Effector memory CD4-positive, alpha-beta T cell (primary cell): ENCODE measurements around the gene WDR35.
"Not testable (repeated sequence)": the region's sequence is repeated elsewhere in the genome, so short reads cannot be mapped to it uniquely, and the experiment has no call there.

Source experiments
- DNase-seq, 3 donors: peaks; one replicate each; pipeline ENCODE4 v3.0.0-alpha.2; 2020
- H3K27ac ChIP-seq: 2 replicates; pipeline ENCODE4 v1.7.0; 2013; ENCODE audit warnings: mild to moderate bottlenecking, low read length, moderate library complexity; ENCODE audit not compliant: insufficient read depth, poor library complexity, severe bottlenecking
- H3K27me3 ChIP-seq: replicated peaks from 2 replicates; pipeline ENCODE4 v1.7.0; 2013; ENCODE audit warnings: mild to moderate bottlenecking, low read length; ENCODE audit not compliant: insufficient read depth, control insufficient read depth, poor library complexity, severe bottlenecking
- H3K36me3 ChIP-seq: 2 replicates; pipeline ENCODE4 v1.7.0; 2013; ENCODE audit warnings: mild to moderate bottlenecking, low read length, moderate library complexity; ENCODE audit not compliant: control insufficient read depth, insufficient read depth
- H3K4me1 ChIP-seq: 2 replicates; pipeline ENCODE4 v1.7.0; 2013; ENCODE audit warnings: low read length, mild to moderate bottlenecking; ENCODE audit not compliant: control insufficient read depth, insufficient read depth, poor library complexity, severe bottlenecking
- H3K4me3 ChIP-seq: 2 replicates; pipeline ENCODE4 v1.7.0; 2013; ENCODE audit warnings: low read length, low read depth, mild to moderate bottlenecking; ENCODE audit not compliant: insufficient read depth, poor library complexity, severe bottlenecking
- H3K9me3 ChIP-seq: 2 replicates; pipeline ENCODE4 v1.7.0; 2013; ENCODE audit warnings: mild to moderate bottlenecking, low read length, moderate library complexity; ENCODE audit not compliant: control insufficient read depth

WDR35 gene

DNA sequence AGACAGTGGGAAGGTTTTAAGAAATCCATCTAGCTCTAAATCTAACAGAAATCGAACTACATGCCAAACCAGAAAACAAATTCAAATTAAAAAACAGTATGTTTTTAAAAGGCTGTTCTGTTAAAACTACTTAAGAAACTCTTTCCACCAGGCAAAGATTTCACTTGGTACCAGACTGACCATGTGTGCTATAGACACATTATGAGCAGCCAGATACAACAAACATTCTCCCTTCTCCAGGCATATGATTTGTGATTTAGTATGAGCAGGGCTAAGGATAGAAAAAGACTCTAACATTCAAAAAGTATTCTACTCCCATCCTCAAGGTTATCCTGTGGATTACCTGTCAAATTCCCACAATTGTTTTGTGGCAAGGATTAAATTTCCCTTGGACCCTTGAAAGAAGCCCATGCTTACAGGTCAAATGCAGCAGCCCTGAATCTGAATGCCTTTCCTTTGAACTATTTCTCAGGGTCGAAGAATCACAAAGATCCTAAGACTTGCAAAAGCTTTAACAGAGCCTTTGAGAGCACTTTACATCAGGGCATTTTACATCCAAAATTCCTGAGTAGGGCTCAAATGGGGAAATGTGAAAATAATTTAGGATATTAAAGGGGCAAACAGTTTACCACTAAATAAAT lies 45.6 kb downstream of the WDR35 start:
- H3K4me1 ChIP-seq = no peaks in the 10 kb centered on the region
- no peak overlapping the region for H3K4me3 ChIP-seq
- no peak overlapping the region for H3K27ac ChIP-seq
- no peaks in the 10 kb centered on the region for H3K27me3 ChIP-seq
- DNase-seq = no peak
- no peaks in the 10 kb centered on the region for H3K9me3 ChIP-seq
- no peaks in the 10 kb centered on the region for H3K36me3 ChIP-seq

DNA sequence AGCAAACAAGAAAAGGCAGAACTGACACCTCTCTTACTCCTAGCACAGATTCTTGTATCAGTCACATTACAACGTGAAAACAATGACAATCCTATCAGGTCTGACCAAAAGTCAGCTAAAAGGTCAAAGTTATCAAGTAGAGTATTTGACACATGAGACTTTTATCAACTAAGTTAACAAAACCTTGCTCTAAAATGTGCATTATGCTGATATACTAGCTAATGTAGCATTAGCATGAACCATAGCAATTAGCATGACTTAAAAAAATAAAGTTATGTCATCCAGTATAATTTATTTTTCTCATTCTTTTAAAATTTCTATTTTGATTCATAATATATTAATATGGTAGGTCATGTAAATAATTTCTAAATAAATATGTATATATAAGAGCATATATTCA lies 46.7 kb downstream of the WDR35 start:
- H3K27ac ChIP-seq = no peak overlapping the region
- H3K4me3 ChIP-seq = no peak overlapping the region
- DNase-seq = no peak
- H3K4me1 ChIP-seq = no peaks in the 10 kb centered on the region
- no peaks in the 10 kb centered on the region for H3K9me3 ChIP-seq
- H3K27me3 ChIP-seq = no peaks in the 10 kb centered on the region
- no peaks in the 10 kb centered on the region for H3K36me3 ChIP-seq

- Histone ChIP-seq H3K27me3 (no peaks in the 10 kb centered on the region), H3K9me3 (no peaks in the 10 kb centered on the region), H3K27ac (no peak overlapping the region), H3K4me1 (no peaks in the 10 kb centered on the region), H3K36me3 (peaks cover 7% of the 10 kb centered on the region), H3K4me3 (no peak overlapping the region)
- no peak for DNase-seq
These were observed 47.7 kb downstream of the WDR35 start for GRCh38 chr2:19942199-19942598.

- no peak overlapping the region for H3K27ac ChIP-seq
- H3K4me1 ChIP-seq = no peaks in the 10 kb centered on the region
- no peaks in the 10 kb centered on the region for H3K27me3 ChIP-seq
- no peaks in the 10 kb centered on the region for H3K9me3 ChIP-seq
- peaks cover 17% of the 10 kb centered on the region for H3K36me3 ChIP-seq
- H3K4me3 ChIP-seq = no peak overlapping the region
- no peak for DNase-seq
These were observed 52.9 kb downstream of the WDR35 start for GRCh38 chr2:19937004-19937403.

- no peak for DNase-seq
- H3K9me3 ChIP-seq = no peaks in the 10 kb centered on the region
- H3K4me1 ChIP-seq = no peaks in the 10 kb centered on the region
- H3K27ac ChIP-seq = no peak overlapping the region
- no peaks in the 10 kb centered on the region for H3K27me3 ChIP-seq
- H3K36me3 ChIP-seq = peaks cover 17% of the 10 kb centered on the region
- no peak overlapping the region for H3K4me3 ChIP-seq
These were observed 53.7 kb downstream of the WDR35 start for GRCh38 chr2:19936203-19936602.

DNA sequence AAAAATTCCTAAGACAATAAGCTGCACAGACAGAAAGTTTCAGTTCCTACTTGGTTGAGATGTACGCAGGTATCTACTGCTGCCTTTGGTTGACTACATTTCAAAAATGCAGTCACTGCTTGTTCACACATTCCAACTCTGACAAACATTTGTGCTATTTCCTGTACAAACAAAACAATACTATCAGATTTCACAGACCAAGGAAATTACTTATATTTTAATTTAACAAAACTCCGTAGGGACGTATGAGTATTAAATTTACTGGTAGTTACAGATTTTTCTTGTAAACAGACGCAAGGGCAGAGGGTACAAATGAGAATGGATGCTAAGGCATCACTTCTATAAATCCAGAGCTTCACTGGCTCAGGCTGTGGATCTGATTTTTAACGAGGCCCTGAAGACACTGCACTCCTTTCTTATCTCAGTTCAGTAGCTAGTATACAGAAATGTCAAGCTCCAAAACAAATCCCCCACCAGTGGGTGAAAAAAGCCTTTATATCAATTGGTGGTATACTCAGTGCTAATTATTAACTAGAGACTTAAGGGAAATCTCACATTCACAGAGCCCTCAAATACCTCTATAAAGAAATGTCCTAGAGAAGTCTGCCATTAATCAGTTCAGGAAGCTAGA lies 56.4 kb downstream of the WDR35 start:
- no peak overlapping the region for H3K4me3 ChIP-seq
- H3K27me3 ChIP-seq = no peaks in the 10 kb centered on the region
- H3K4me1 ChIP-seq = no peaks in the 10 kb centered on the region
- no peak for DNase-seq
- peaks cover 29% of the 10 kb centered on the region for H3K36me3 ChIP-seq
- H3K27ac ChIP-seq = no peak overlapping the region
- no peaks in the 10 kb centered on the region for H3K9me3 ChIP-seq

DNA sequence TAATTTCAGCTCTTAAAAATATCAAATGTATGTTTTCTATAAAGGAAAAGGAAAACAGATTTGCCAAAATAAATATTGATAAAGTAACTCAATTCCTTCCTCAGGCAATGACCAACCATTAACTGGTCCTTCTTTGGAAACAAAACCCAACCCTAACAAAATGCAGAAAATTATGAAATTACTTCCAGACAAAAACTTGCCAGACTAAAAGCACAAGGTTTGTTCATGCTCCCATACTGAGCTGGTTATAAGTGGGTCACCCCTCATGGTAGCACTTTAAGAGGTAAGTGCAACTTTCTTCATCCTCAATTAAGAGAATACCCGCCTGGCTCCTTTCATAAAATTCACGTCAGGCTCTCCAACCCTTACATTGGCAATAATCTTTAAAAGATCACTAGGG lies 57.0 kb downstream of the WDR35 start:
- peaks cover 29% of the 10 kb centered on the region for H3K36me3 ChIP-seq
- H3K27me3 ChIP-seq = no peaks in the 10 kb centered on the region
- no peak overlapping the region for H3K4me3 ChIP-seq
- H3K27ac ChIP-seq = no peak overlapping the region
- H3K9me3 ChIP-seq = no peaks in the 10 kb centered on the region
- DNase-seq = no peak
- H3K4me1 ChIP-seq = no peaks in the 10 kb centered on the region

GRCh38 chr2:19929226-19929625 lies 60.7 kb downstream of the WDR35 start:
- no peak overlapping the region for H3K27ac ChIP-seq
- H3K9me3 ChIP-seq = no peaks in the 10 kb centered on the region
- no peaks in the 10 kb centered on the region for H3K4me1 ChIP-seq
- peaks cover 16% of the 10 kb centered on the region for H3K36me3 ChIP-seq
- DNase-seq = no peak
- no peak overlapping the region for H3K4me3 ChIP-seq
- H3K27me3 ChIP-seq = no peaks in the 10 kb centered on the region

DNA sequence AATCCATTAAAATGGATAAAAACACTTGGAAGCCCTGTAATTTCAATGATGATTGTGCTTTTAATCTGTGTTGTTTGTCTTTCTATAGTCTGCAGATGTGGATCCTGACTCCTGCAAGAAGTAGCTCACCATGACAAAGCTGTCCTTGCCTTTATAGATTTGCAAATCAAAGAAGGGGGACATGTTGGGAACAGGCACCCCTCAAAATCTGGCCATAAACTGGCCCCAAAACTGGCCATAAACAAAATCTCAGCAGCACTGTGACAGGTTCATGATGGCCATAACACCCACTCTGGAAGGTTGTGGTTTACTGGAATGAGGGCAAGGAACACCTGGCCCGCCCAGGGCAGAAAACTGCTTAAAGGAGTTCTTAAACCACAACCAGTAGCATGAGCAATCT lies 62.1 kb downstream of the WDR35 start:
- not testable (repeated sequence) for H3K4me1 ChIP-seq, H3K27me3 ChIP-seq, H3K27ac ChIP-seq, H3K4me3 ChIP-seq, DNase-seq, H3K9me3 ChIP-seq
- peaks cover 13% of the 10 kb centered on the region for H3K36me3 ChIP-seq

GRCh38 chr2:19924526-19924925 lies 65.4 kb downstream of the WDR35 start:
- not testable (repeated sequence) for DNase-seq, H3K27me3 ChIP-seq, H3K27ac ChIP-seq, H3K36me3 ChIP-seq, H3K4me3 ChIP-seq, H3K9me3 ChIP-seq, H3K4me1 ChIP-seq
